Heart left ventricle (tissue), 13 donors: Measurements from ENCODE around the gene BOC.

Source experiments
- CTCF ChIP-seq, 12 donors: fragments of 200-600 bp; sonication (generic) in 4 of 12; IDR thresholded peaks; one replicate each; pipeline versions ENCODE4 v1.5.0 to v1.8.0; 2018 to 2022; ENCODE audit warnings: antibody characterized with exemption in 12 of 12, mild to moderate bottlenecking in 5 of 12
- POLR2A ChIP-seq, 2 donors: fragments of 450-650 bp; IDR thresholded peaks; one replicate each; pipeline ENCODE4 v1.6.1; 2017; ENCODE audit warnings: antibody characterized with exemption in 2 of 2, mild to moderate bottlenecking in 2 of 2, moderate library complexity in 2 of 2
- donor health status: ischemic (EF 13 %, LVEDD 7.1; RV severe dilation, severe dysfunction).
- donor health status: DM: no; HTN: yes; CAD: no.
- donor health status: DM: no; HTN: no; CAD: no.
- donor health status: ischemic (EF 25% LVEDD 6.9; RV normal size, moderate dysfunction).
- donor health status: ischemic (EF 25% LVEDD 5.7; RV mildly dilated, moderate dysfunction).
- donor health status: ischemic (EF 35%, LVEDD 5.7; RV mildly dilated, moderate dysfunction).
- donor health status: nonischemic (EF 11% LVEDD 7.7; RV severe dilation, severe dysfunction).
- donor health status: DM: yes; HTN: yes; CAD: no.
- donor health status: PGD.
- donor health status: ischemic (EF 29% LVEDD 5.4; RV normal size, mild dysfunction).
- donor health status: nonischemic (EF 23%, LVEDD 6.1; RV moderate dilation, normal function).

- TF ChIP-seq CTCF (IDR thresholded peaks at IDR 0.05) = no peak
- TF ChIP-seq POLR2A (IDR thresholded peaks at IDR 0.05) = no peak
These were observed 75.2 kb downstream of the BOC start for GRCh38 chr3:113286524-113286923.
